OCI-LY3 (cell line): ENCODE measurements around the gene PFDN1.

ENCODE experiments used
- H2AFZ ChIP-seq: fragments of 200-600, 300-600 bp; shearing (Covaris generic); 2 replicates; pipeline ENCODE4 v1.6.0; 2014; ENCODE audit warnings: antibody characterized with exemption, low read depth, low read length
- H3K27ac ChIP-seq: fragments of 200-600, 300-600 bp; sonication (generic); 2 replicates; pipeline ENCODE4 v1.5.1; 2014; ENCODE audit warnings: mild to moderate bottlenecking, low read length, moderate library complexity, mixed read lengths
- H3K27me3 ChIP-seq: fragments of 200-600, 300-600 bp; sonication (generic); 2 replicates; pipeline ENCODE4 v1.6.1; 2014; ENCODE audit warnings: low read depth, low read length, mixed read lengths
- H3K36me3 ChIP-seq: fragments of 200-600, 300-600 bp; sonication (generic); replicated peaks from 2 replicates; pipeline ENCODE3; 2014; ENCODE audit warnings: low read depth, low read length, mixed read lengths
- H3K4me1 ChIP-seq: fragments of 300-600, 200-600 bp; sonication (generic); 2 replicates; pipeline ENCODE4 v1.6.1; 2014; ENCODE audit warnings: low read length, mixed read lengths
- H3K4me2 ChIP-seq: fragments of 200-600, 300-600 bp; sonication (generic); 2 replicates; pipeline ENCODE4 v1.6.1; 2014; ENCODE audit warnings: low read length, mixed read lengths
- H3K4me3 ChIP-seq: fragments of 300-600, 200-600 bp; sonication (generic); 2 replicates; pipeline ENCODE4 v1.5.1; 2014; ENCODE audit warnings: antibody characterized with exemption, mild to moderate bottlenecking, low read length, moderate library complexity
- H3K79me2 ChIP-seq: fragments of 300-600, 200-600 bp; shearing (Covaris generic); 2 replicates; pipeline ENCODE4 v1.6.1; 2014; ENCODE audit warnings: mild to moderate bottlenecking, low read length, mixed read lengths
- H3K9ac ChIP-seq: fragments of 300-600, 200-600 bp; shearing (Covaris generic); 2 replicates; pipeline ENCODE4 v1.6.0; 2014; ENCODE audit warnings: mild to moderate bottlenecking, low read length, moderate library complexity
- H3K9me3 ChIP-seq: fragments of 200-600, 300-600 bp; shearing (Covaris generic); 2 replicates; pipeline ENCODE4 v1.6.1; 2014; ENCODE audit warnings: low read length, mixed read lengths; ENCODE audit not compliant: insufficient read depth
- H4K20me1 ChIP-seq: fragments of 200-600, 300-600 bp; sonication (generic); 2 replicates; pipeline ENCODE4 v1.6.1; 2016; ENCODE audit warnings: low read length, mixed read lengths; ENCODE audit not compliant: insufficient read depth
- EZH2phosphoT487 ChIP-seq: fragments of 200-600 bp; shearing (Covaris generic); IDR thresholded peaks from 2 replicates; pipeline ENCODE4 v1.6.1; 2018; ENCODE audit warnings: antibody characterized with exemption, mixed run types, low read depth
- TF ChIP-seq, protein P1 (sequence below): fragments of 200-600, 300-600 bp; sonication (generic); IDR thresholded peaks from 2 replicates; pipeline ENCODE4 v1.5.1; 2014; ENCODE audit warnings: antibody characterized with exemption, low read length, low read depth

The PFDN1 gene

DNA sequence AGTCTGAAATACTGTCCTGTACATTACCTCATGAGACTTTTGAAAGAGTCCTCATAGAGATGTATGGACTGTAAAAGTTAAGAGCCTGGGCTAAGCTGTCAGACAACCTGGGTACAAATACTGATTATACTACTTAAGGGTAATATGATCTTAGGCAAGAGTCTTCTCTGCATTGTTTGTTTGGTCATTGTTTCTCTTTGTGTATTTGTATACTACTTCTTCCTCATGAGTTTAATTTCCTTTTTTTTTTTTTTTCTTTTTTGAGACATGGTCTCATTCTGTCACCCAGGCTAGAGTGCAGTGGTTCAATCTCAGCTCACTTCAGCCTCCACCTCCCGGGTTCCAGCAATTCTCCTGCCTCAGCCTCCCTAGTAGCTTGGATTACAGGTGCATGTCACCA, 2.6 kb upstream of the PFDN1 start:
- H3K4me1 ChIP-seq: peaks cover 10% of the 10 kb centered on the region
- no peak overlapping the region for H2AFZ ChIP-seq
- no peak overlapping the region for H3K27ac ChIP-seq
- H3K4me2 ChIP-seq: no peak overlapping the region
- no peaks in the 10 kb centered on the region for H3K36me3 ChIP-seq
- no peaks in the 10 kb centered on the region for H4K20me1 ChIP-seq
- TF ChIP-seq, protein P1, sequence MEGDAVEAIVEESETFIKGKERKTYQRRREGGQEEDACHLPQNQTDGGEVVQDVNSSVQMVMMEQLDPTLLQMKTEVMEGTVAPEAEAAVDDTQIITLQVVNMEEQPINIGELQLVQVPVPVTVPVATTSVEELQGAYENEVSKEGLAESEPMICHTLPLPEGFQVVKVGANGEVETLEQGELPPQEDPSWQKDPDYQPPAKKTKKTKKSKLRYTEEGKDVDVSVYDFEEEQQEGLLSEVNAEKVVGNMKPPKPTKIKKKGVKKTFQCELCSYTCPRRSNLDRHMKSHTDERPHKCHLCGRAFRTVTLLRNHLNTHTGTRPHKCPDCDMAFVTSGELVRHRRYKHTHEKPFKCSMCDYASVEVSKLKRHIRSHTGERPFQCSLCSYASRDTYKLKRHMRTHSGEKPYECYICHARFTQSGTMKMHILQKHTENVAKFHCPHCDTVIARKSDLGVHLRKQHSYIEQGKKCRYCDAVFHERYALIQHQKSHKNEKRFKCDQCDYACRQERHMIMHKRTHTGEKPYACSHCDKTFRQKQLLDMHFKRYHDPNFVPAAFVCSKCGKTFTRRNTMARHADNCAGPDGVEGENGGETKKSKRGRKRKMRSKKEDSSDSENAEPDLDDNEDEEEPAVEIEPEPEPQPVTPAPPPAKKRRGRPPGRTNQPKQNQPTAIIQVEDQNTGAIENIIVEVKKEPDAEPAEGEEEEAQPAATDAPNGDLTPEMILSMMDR: no peak
- TF ChIP-seq EZH2phosphoT487: no peak
- H3K4me3 ChIP-seq: no peak overlapping the region
- H3K27me3 ChIP-seq: no peaks in the 10 kb centered on the region
- H3K9me3 ChIP-seq: no peaks in the 10 kb centered on the region
- H3K79me2 ChIP-seq: peaks cover 23% of the 10 kb centered on the region
- H3K9ac ChIP-seq: no peak overlapping the region

DNA sequence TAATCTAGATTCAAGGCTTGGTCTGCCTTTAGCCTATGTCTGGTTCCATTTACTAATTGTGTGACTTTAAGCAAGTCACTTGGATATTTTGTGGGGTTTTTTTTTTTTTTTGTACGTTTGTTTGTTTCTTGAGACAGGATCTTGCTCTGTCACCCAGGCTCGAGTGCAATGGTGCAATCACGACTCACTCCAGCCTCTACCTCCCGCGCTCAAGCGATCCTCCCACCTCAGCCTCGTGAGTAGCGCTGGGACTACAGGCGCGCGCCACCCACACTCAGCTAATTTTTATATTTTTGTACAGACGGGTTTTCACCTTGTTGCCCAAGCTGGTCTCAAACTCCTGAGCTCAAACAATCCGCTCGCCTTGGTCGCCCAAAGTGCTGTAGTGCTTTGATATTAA, 1.1 kb upstream of the PFDN1 start:
- Histone ChIP-seq H2AFZ (no peak overlapping the region), H3K9me3 (no peaks in the 10 kb centered on the region), H3K9ac (no peak overlapping the region), H4K20me1 (no peaks in the 10 kb centered on the region), H3K27me3 (no peaks in the 10 kb centered on the region), H3K4me2 (no peak overlapping the region), H3K4me1 (peaks cover 10% of the 10 kb centered on the region), H3K79me2 (peaks cover 23% of the 10 kb centered on the region), H3K4me3 (no peak overlapping the region), H3K27ac (no peak overlapping the region), H3K36me3 (no peaks in the 10 kb centered on the region)
- TF ChIP-seq, protein P1: no peak
- no peak for TF ChIP-seq EZH2phosphoT487

DNA sequence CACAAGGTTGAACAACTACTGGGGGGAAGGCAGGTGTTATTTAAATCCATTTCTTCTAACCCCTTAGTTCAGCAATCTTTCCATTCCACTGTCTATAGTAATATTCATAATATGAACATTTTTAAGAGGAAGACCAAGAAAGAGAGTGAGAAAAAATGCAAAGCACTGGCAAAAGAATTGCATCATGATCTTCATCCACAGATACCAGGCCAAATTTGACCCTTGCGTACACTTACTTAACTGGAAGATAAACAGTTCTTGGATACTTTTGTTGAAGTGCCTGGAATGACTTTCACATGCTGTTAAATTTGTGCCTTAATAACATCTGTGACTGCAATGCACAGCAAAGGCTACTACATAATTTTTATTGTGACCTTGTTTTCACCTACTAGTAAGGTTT, 1.8 kb downstream of the PFDN1 start:
- Histone ChIP-seq H3K9ac (no peak overlapping the region), H3K27me3 (no peaks in the 10 kb centered on the region), H2AFZ (no peak overlapping the region), H3K27ac (no peak overlapping the region), H3K4me2 (no peak overlapping the region), H3K4me3 (no peak overlapping the region), H4K20me1 (peaks cover 5% of the 10 kb centered on the region; the same call in 1 of the 2 replicates), H3K9me3 (no peaks in the 10 kb centered on the region), H3K36me3 (no peaks in the 10 kb centered on the region), H3K4me1 (peaks cover 10% of the 10 kb centered on the region), H3K79me2 (peaks cover 34% of the 10 kb centered on the region)
- TF ChIP-seq, protein P1: no peak
- TF ChIP-seq EZH2phosphoT487: no peak

DNA sequence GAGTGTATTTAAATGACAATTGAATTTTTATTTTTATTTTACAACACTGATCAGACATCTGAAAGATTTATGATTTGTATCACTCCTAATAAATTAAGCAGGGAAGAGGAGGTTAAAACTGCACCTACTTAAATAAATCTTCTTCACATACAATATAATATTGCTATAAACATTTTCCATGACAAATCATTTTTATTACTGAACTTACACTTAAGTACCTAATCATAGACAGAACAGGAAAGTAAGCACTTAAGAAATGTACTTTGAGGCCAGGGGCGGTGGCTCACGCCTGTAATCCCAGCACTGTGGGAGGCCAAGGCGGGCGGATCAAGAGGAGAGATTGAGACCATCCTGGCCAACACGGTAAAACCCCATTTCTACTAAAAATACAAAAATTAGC, 3.8 kb downstream of the PFDN1 start:
- H3K9ac ChIP-seq: no peak overlapping the region
- H3K27ac ChIP-seq: no peak overlapping the region
- H3K79me2 ChIP-seq: peaks cover 49% of the 10 kb centered on the region
- H4K20me1 ChIP-seq: peaks cover 5% of the 10 kb centered on the region; the same call in 1 of the 2 replicates
- no peaks in the 10 kb centered on the region for H3K27me3 ChIP-seq
- no peaks in the 10 kb centered on the region for H3K36me3 ChIP-seq
- TF ChIP-seq, protein P1: no peak
- no peak for TF ChIP-seq EZH2phosphoT487
- no peak overlapping the region for H3K4me2 ChIP-seq
- no peak overlapping the region for H2AFZ ChIP-seq
- H3K9me3 ChIP-seq: no peaks in the 10 kb centered on the region
- H3K4me3 ChIP-seq: no peak overlapping the region
- peaks cover 10% of the 10 kb centered on the region for H3K4me1 ChIP-seq
